Brain (organoid and tissue), 1 donor: ENCODE results near the gene NUDT21. TPM values are rescaled to one million over a fixed set of nuclear protein-coding genes. Genes with fewer than 3 reads are reported as not detected.

ENCODE experiments used
- polyA plus RNA-seq: library from polyadenylated mRNA; stranded (reverse); fragments of 350-450 nt; fragmentation: Illumina TruSeq; extraction: RNeasy Lipid Tissue Mini Kit (QIAGEN cat#74804); gene quantifications from one replicate; pipeline ENCODE4 v1.2.3, GENCODE V29; 2015; ENCODE audit warnings: low read depth, low replicate concordance; ENCODE audit not compliant: insufficient read depth

The NUDT21 gene
- polyA plus RNA-seq, 1 donor from 2014 or later = 61.8 TPM

Other genes with a start within 250 kb of the NUDT21 start
- 46.2 TPM for gene AMFR, start 25.8 kb downstream of the NUDT21 start, polyA plus RNA-seq
- gene OGFOD1, start 222 bp upstream of the NUDT21 start, polyA plus RNA-seq = 26.2 TPM
- gene BBS2, start 68.7 kb upstream of the NUDT21 start, polyA plus RNA-seq = 65.6 TPM
- not detected for gene MT4, start 113.7 kb upstream of the NUDT21 start, polyA plus RNA-seq
- gene MT3, start 138.2 kb upstream of the NUDT21 start, polyA plus RNA-seq = 874 TPM
- 280 TPM for gene MT2A, start 157.3 kb upstream of the NUDT21 start, polyA plus RNA-seq
- 112 TPM for gene MT1E, start 174.4 kb upstream of the NUDT21 start, polyA plus RNA-seq
- 33.3 TPM for gene MT1M, start 181.3 kb upstream of the NUDT21 start, polyA plus RNA-seq
- 2.2 TPM for gene MT1A, start 187.3 kb upstream of the NUDT21 start, polyA plus RNA-seq
- not detected for gene MT1B, start 200.6 kb upstream of the NUDT21 start, polyA plus RNA-seq
- 167 TPM for gene MT1F, start 206.6 kb upstream of the NUDT21 start, polyA plus RNA-seq
- 101 TPM for gene MT1G, start 216.7 kb upstream of the NUDT21 start, polyA plus RNA-seq
- gene MT1H, start 218.5 kb upstream of the NUDT21 start, polyA plus RNA-seq = 6.6 TPM
- 108 TPM for gene MT1X, start 231.1 kb upstream of the NUDT21 start, polyA plus RNA-seq